ENCODE measurements around the gene NUDT22.

DNA sequence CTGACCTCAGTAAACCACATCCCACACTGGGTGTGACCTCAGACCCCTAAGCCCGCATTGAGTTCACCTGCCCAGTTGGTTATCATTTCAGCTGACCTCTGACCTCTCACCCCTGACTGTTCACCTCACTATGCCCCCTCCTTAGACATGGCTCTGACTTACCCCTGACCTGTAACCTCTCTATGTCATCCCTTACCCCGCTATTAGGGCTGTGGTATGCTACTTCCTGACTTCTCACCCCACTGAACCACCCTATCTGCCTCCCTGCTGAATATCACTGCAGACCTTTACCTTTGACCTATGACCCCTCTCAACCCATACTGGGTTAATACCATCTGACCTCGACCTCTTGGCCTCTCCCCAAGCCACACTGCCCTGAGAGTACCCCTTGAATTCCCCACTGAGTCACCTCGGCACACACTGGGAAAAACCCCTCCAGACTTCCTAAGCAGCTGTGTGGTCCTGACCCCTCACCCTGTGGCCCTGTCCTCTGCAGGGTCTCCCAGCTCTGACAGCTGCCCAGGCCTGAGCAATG lies 33.5 kb downstream of the NUDT22 start:
- no peak for TF ChIP-seq POLR2A (IDR thresholded peaks at IDR 0.05)
- TF ChIP-seq, protein P1, sequence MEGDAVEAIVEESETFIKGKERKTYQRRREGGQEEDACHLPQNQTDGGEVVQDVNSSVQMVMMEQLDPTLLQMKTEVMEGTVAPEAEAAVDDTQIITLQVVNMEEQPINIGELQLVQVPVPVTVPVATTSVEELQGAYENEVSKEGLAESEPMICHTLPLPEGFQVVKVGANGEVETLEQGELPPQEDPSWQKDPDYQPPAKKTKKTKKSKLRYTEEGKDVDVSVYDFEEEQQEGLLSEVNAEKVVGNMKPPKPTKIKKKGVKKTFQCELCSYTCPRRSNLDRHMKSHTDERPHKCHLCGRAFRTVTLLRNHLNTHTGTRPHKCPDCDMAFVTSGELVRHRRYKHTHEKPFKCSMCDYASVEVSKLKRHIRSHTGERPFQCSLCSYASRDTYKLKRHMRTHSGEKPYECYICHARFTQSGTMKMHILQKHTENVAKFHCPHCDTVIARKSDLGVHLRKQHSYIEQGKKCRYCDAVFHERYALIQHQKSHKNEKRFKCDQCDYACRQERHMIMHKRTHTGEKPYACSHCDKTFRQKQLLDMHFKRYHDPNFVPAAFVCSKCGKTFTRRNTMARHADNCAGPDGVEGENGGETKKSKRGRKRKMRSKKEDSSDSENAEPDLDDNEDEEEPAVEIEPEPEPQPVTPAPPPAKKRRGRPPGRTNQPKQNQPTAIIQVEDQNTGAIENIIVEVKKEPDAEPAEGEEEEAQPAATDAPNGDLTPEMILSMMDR (IDR thresholded peaks at IDR 0.05) = no peak
- TF ChIP-seq POLR2AphosphoS5 (IDR thresholded peaks at IDR 0.05) = no peak
